KG1 (cell line): Measurements from ENCODE around the gene ZCWPW1.
A peak's percentile ranks its signal among the peaks of the same experiment; 100 is the strongest.
"Not testable (repeated sequence)": the region's sequence is repeated elsewhere in the genome, so short reads cannot be mapped to it uniquely, and the experiment has no call there.

Source experiments
- DNase-seq: peaks from one replicate; lab custom pipeline; 2025; lab: John Stamatoyannopoulos, UW

Gene ZCWPW1

GRCh38 chr7:100373261-100373831, 55.2 kb downstream of the ZCWPW1 start, which contains the start of gene PILRA:
Gene PILRA, plus strand, starts transcription at chr7:100373487. Its CDS starts 170 bp downstream, at chr7:100373657.
- DNase-seq, result no peak

- DNase-seq, result no peak
Measured at GRCh38 chr7:100372694-100373093, 55.8 kb downstream of the ZCWPW1 start.

DNA sequence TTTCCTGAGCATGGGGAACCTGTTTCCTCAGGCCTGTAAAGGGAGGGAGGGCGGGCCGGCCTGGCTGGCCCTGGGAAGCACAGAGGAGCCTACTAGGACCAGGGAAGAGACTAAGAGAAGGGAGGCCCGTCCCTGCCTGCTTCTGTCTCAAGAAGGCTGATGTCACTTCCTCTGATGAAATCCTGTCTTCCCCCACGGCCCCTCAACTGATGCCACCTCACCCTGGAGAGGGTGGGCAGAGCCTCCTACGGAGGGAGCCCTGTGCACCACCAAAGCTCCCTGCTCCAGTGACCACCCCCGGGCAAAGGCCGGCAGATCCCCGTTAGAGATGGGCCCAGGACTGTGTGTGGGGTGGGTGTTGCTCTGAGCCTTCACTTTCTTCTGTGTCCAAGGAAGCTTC, 56.2 kb downstream of the ZCWPW1 start:
- DNase-seq, result no peak

- no peak for DNase-seq
Measured at GRCh38 chr7:100371561-100372171, 56.8 kb downstream of the ZCWPW1 start.

- no peak for DNase-seq
Measured at GRCh38 chr7:100370746-100371145, 57.8 kb downstream of the ZCWPW1 start.

DNA sequence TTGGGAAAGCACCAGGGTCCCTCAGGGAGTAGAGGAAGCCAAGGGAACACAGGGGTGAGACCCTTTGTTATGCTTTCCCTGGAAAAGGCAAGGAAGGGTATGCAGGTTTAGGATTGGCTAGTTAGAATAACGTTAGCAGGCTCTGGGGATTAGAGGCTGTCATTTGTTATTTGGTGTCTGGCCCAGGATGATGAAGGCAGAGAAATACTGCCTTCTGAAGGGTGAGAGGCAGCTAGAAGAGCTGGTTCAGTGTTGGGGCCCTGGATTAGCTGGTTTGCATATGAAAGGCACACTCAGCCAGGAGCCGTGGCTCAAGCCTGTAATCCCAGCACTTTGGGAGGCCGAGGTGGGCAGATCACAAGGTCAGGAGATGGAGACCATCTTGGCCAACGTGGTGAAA, 58.2 kb downstream of the ZCWPW1 start:
- no peak for DNase-seq

GRCh38 chr7:100369105-100369504, 59.4 kb downstream of the ZCWPW1 start:
- peak; percentile 17 for DNase-seq

GRCh38 chr7:100367676-100368613, 60.6 kb downstream of the ZCWPW1 start:
- no peak for DNase-seq

DNA sequence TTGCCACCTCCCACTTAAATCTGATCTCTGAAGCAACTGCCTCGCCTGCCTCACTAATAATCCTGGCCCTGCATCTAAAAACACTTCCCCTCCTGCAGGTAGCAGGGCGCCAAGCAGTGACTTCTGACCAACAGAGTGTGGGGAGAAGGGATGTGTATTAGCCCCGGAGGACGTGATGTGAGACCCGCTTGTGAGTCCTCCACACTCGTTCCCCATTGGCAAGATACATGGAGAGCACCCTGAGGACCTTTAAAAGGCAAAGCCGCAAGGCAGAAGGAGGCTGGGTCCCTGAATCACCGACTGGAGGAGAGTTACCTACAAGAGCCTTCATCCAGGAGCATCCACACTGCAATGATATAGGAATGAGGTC, 61.3 kb downstream of the ZCWPW1 start:
- DNase-seq, result no peak

DNA sequence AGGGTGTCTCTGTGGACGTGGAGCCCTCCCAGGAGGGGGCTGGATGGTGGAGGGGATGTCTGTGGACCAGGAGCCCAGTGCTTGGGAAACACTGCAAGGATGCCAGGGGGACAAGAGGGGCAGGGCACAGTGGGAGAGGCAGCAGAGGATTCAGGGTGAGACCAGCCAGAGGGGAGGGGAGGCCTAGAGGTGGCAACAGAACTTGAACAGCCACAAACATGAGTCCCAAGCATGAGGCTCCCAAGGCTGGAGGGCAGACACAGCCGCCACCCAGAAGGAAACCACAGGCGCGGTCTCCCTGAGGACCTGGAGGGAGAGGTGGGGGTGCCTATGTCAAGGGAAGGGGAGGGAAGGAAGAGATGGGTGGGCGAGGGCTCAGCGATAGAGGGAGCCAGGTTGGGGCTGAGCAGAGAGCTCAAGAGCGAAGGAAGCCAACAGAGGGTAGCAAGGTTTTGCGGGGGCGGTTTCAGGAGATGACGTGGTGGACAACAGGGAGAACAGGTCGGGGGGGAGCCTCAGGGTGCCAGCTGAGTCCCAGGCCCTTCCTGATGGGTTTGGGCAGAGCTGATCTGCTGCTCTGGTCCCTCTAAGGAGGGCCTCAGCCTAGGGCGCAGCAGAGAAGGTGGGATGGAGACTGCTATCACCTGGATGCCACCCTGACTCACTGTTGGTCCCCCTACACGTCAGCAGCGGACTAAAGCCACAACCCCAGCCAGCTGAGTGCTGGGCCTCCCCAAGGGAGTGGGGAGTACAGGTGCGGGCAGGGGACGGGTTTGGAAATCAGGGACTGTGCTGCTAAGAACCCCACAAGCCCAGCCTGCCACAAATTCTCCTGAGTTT, 61.9 kb downstream of the ZCWPW1 start:
- no peak for DNase-seq

- DNase-seq, result not testable (repeated sequence)
Measured at GRCh38 chr7:100365998-100366367, 62.5 kb downstream of the ZCWPW1 start.

GRCh38 chr7:100364480-100364879, 64.0 kb downstream of the ZCWPW1 start:
- no peak for DNase-seq

DNA sequence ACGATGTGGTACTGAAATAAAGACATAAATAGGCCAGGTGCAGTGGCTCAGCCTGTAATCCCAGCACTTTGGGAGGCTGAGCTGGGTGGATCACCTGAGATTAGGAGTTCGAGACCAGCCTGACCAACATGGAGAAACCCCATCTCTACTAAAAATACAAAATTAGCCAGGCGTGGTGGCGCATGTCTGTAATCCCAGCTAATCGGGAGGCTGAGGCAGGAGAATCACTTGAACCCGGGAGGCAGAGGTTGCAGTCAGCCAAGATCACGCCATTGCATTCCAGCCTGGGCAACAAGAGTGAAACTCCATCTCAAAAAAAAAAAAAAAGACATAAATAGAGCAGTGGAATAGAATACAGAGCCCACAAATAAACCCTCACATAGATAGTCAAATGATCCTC, 64.7 kb downstream of the ZCWPW1 start:
- DNase-seq, result not testable (repeated sequence)

DNA sequence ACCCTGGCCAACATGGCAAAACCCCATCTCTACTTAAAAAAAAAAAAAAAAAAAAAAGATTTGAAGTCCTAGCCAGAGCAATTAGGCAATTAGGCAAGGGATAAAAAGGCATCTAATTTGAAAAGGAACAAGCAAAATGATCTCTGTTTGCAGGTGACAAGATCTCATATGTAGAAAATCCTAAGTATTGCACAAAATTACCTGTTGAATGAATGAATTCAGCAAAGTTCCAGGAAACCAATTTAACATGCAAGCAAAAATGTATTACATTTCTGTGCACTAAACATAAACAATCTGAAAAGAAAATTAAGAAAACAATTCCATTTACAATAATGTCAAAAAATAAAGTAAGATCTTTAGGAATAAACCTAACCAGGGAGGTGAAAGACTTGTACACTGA, 65.4 kb downstream of the ZCWPW1 start:
- no peak for DNase-seq

DNA sequence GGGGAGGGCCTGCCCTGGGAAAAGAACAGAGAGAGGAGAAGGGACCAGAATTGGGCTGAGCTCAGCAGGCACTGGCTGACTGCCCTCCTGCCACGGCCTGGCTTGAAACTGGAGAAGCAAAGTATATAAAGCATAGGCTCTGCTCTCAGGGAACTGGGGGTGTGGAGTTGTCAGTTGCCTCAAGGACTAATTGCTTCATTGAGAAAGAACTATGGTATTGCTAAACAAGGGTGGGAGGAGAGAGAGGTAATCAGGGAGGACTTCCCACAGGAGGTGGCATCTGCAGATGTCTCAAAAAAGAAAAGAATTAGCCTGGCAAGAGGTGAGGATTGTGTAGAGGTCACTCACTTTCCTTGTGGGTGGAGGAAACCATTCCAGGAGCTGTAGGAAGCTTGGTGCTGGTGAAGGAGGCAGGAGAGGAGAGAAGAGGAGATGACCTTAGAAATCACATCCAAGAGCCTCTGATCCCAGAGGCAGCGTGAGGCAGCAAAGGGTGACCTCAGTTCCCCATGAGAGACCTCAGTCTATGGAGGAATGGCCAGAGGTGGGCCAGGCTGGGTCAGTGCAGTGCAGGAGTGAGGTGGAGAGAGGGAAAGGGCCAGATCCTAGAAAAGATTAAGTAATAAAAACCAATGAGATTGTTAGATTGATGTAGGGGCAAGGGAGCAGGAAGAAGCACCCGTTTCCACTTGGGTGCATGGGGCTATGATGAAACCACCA, 68.2 kb downstream of the ZCWPW1 start:
- no peak for DNase-seq

GRCh38 chr7:100358857-100359212, 69.7 kb downstream of the ZCWPW1 start:
- DNase-seq, result no peak

- no peak for DNase-seq
Measured at GRCh38 chr7:100358027-100358856, 70.3 kb downstream of the ZCWPW1 start, which contains the start of gene PILRB. Gene PILRB, plus strand, starts transcription at chr7:100358117. Its CDS starts 186 bp downstream, at chr7:100358303.

- no peak for DNase-seq
Measured at GRCh38 chr7:100357131-100357561, 71.4 kb downstream of the ZCWPW1 start.

DNA sequence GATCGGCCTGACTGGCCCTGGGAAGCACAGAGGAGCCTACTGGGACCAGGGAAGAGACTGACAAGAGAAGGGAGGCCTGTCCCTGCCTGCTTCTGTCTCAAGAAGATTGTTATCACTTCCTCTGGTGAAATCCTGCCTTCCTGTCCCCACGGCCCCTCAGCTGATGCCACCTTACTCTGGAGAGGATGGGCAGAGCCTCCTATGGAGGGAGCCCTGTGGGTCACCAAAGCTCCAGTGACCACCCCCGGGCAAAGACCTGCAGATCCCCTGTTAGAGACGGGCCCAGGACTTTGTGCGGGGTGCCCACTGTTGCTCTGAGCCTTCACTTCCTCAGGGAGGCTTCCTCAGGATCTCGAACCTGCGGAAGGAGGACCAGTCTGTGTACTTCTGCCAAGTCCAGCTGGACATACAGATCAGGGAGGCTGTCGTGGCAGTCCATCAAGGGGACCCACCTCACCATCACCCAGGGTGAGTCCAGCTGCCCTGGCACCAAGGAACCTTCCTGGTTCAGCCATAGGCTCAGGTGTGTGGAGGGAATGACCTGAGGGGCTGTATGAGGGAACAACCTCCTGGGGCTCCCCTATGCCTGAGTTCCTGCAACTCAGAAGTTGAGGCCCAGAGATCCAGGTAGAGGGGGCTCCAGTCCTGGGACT, 72.0 kb downstream of the ZCWPW1 start:
- DNase-seq, result no peak
